NCI-H146 treated with DMSO at 0.1 percent for 48 hours (cell line): ENCODE results near the gene CCDC60.
A peak's percentile ranks its signal among the peaks of the same experiment; 100 is the strongest.
"Not testable (repeated sequence)": the region's sequence is repeated elsewhere in the genome, so short reads cannot be mapped to it uniquely, and the experiment has no call there.

Experiments
- DNase-seq: peaks from one replicate; lab custom pipeline; 2025; ENCODE audit not compliant: unreplicated experiment; lab: John Stamatoyannopoulos, UW

CCDC60 gene

DNA sequence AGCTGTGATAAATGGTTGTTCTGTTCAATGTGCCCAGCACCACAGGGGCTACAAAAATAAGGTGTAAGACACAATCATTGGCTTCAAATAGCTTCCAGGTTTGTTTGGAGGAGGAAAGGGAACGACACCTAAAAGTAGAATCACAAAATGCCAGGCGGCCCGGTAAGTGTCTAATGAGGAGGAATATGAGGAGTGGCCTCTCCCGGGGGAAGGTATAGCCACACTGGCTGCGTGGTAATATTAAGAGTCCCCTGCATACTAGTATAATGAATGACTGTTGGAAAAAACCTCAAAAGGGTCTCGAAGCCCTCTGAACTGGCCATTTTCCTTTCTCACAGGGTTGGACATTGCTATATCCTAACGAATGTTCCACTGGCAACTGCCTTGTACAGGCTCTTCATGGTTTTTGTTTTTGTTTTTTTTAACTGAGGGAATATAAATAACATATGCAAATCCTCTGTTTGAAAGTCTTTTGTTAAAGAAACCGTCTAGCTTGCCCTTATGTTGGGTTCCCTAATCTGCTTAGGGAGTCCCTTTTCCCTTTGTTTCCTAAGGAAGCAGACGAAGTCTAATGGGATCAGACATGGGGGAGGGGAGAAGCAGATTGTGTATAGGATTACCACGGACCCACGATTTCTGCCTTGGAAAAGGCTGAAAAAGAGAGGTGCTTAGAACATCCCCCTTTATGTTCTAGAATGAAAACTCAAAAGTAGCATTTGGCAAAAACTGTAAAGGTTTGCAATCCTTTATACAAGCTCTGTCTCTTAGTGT lies 4.2 kb downstream of the CCDC60 start:
- no peak for DNase-seq

DNA sequence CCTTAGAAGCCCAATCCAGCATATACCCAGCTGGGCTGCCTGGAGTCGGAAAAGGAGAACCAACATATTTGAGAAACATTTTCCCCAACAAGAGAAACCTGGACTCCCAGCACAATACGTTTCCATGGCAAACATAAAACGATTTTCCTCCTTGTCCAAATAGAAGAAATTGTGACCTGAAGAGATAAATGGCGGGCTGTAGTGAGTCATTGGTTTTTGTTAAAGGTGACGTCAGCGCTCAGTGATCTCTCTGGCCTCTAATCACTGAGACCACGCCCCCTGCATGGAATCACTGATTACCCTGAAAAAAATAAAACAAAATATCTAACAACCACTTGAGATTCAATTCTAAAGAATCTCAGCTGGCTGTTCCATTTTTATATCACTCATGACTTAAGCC lies 6.0 kb downstream of the CCDC60 start:
- DNase-seq: peak; percentile 90

DNA sequence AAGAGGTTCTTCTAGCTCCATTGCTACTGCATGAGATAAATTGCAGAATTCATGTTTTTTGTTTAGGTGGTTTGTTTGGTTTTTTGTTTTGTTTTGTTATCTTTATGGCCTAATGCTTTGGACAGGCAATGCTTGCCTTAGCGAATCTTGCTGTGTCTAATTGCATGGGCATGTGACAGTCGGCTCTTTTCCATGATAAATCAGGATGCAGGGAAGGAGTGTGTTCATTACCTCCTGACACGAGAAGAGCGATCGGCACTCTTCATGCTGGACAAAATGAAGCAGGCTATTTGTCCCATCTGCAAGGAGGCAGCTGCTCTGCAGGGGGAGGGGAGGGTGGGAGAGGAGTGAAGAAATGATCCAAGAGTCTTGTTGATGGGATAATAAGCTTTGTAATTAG lies 6.5 kb downstream of the CCDC60 start:
- DNase-seq: no peak

DNA sequence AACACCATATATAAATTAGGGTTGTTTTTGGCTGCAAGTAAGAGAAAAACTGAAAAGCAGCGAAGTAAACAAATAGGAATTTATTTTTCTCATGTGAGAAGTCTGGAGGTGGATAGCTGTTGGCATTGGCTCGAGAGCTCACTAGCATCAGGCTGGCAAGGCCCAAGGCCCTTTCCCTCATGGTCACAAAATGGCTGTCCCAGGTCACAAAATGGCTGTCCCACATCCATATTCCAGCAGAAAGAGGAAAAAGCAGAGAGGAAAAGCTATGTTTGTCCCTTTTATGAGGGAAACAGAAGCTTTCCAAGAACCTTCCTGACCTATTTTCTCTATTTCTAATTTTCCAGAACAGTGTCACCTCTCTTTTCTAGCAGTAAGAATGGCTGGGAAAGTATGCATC lies 7.5 kb downstream of the CCDC60 start:
- no peak for DNase-seq

DNA sequence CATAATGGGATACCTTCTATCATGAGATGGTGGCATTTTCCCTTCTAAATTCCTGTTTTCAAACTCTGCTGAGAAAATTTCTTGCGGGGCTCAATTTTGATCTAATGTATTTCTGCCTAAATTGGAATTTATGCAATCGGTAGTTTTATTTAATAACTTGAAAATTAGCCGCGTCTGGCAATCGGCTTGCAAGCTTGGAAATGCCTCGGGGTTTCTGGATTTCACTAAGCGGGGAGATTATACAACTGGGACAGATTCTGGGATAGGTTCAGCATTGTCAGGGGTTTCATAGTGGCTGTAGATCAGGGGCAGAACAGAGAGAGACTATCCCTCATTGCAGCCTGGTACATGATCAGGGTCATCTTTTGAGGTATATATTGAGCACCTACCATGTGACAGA lies 8.6 kb downstream of the CCDC60 start:
- DNase-seq: no peak

DNA sequence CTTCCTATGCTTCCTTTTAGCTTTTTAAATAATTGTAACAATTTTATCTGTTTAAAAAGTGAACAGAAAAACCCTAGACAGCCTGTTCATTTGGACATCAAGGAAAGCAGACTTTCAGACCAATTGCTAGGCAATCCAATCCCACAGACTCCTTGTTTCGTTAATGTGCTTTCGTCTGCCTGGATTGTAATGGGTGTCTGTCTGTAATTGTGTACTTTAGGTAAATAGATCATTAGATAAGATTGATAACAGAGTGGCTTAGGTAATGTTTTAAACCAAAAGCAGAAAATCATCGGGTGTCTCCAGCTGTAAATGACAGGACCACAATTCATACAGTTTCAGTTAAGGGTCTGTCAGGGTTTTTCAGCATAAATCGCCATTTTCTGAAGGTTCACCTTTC lies 19.6 kb downstream of the CCDC60 start:
- DNase-seq: peak; percentile 92

DNA sequence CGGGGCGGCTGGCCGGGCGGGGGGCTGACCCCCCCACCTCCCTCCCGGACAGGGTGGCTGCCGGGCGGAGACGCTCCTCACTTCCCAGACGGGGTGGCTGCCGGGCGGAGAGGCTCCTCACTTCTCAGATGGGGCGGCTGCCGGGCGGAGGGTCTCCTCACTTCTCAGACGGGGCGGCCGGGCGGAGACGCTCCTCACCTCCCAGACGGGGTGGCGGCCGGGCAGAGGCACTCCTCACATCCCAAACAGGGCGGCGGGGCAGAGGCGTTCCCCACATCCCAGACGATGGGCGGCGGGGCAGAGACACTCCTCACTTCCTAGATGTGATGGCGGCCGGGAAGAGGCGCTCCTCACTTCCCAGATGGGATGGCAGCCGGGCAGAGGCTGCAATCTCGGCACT lies 25.8 kb downstream of the CCDC60 start:
- DNase-seq: not testable (repeated sequence)

DNA sequence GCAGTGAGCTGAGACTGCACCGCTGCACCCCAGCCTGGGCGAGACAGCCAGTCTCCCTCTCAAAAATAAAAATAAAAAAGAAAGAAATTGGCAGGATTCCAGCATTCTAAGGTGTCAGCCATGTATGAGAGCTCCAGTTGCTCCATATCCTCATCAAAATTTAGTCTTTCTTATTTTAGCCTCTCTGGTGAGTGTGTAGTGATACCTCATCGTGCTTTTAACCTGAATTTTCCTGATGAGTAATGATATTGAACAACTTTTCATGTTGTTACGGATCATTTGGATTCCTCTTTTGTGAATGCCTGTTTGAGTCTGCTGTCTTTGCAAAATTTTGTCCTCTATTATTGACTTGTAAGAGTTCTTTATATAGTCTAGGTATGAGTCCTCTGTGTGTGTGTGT lies 28.5 kb downstream of the CCDC60 start:
- no peak for DNase-seq

DNA sequence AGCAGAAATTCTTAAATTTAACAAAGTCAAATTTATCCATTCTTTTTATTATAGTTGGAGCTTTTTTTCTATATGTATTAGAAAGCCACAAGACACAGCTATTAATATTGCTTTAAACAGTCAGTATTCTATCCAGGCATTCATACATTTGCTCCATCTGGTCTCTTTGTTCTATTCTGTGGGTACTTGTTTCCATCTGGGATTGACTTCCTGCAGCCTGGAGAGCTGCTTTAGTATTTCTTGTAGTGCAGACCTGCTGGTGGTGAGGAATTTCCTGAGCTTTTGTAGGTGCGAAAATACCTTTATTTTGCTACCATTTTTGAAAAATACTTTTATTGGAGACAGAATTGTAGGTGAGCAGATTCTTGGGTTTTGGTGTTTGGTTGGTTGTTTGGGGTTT lies 29.0 kb downstream of the CCDC60 start:
- peak; percentile 15 for DNase-seq

DNA sequence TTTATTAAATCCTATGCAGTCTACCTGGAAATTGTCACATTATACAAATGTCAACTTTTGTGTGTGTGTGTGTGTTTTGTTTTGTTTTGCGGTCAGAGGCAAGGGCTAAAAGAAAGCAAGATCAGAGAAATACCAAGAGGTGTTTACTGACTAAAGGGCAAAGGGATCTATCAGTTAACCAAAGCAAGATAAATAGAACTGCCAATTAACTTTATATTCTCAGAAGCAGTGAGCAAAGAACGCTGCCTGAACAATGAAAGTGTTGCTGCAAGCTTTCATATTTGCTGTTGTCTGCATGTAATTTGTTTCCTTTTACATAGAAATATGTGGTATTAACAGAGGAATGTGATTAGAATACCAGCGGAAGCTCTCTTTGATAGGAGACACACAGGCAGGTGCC lies 30.9 kb downstream of the CCDC60 start:
- DNase-seq: no peak

DNA sequence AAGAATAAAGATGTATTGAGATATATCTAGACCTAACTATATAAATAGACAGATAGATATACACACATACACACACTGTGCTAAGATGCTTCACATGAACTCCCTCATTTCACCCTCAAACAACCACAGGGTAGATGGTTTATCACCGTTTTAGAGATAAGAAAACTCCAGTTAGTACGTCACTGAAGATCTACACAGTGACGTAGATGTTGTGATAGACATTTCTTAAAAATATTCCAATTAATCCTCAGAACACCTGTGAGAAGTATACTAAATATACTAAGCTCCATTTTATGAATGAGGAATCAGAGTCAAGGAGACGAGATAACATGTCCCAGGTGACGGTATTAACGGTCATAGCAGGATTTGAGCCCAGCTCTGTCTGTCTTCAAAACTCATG lies 31.5 kb downstream of the CCDC60 start:
- no peak for DNase-seq

DNA sequence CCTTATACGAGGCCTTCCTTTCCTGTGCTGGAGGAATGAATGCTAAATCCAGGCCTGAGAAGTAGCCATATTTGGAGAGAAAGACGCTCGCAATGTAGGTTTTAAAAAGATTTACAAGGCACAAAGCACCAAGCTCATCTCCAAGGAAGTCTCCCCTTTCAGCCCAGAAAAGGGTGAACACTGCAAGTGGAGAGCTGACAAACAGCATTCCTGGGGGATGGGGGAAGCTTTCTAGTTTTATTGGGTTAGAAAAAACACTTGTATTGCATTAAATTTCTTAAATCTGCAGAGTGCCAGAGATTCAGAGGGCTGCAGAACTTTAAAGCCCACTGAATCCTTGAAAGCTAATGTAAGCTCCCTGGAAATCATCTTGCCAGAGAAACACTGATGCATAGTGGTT lies 34.6 kb downstream of the CCDC60 start:
- no peak for DNase-seq

DNA sequence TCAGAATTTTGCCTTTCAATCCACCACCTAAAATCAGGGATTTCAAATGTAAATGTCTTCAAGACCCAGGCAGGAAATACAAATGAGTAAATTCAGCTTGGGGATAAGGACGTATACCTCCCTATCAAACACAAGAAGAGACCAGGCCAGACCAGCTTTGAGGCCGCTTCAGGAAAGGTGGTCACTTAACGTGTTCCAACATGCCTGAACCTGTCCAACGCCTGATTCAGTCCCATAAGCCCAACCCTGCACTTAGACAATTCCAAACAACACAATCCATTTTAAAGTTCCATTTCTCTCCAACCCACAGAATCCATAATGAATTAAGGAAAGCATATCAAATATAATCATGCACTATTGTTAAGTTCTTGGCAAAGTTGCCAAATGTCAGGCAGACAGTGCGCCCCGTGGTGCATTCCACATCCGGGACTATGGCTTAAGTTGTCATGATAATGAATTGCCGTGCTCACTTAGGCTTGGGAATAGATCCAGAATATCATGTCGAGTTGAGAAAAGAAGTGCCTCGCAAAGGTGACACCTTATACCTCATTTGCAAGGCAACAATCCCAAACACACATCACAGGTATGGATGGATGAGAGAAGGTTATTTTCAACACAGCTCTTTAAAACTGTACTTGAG lies 35.5 kb downstream of the CCDC60 start:
- DNase-seq: peak; percentile 11

DNA sequence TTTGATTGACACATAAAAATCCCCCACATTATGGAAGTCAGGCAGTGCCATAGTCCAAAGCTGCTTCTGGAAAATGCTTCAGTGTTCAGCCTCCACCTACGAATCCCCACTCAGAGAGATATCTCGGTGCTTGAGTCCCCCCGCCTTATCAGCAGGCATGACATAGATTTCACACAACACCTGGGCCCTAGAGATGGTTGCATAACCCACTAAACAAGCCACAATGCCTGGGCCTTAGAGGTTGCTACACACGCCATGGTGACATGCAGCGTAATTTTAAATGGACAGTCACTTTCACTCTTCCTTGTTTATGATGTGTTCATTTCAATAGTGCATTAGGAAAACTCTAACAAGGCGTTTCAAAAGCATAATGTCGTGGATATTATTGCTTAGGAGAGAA lies 38.0 kb downstream of the CCDC60 start:
- DNase-seq: no peak

DNA sequence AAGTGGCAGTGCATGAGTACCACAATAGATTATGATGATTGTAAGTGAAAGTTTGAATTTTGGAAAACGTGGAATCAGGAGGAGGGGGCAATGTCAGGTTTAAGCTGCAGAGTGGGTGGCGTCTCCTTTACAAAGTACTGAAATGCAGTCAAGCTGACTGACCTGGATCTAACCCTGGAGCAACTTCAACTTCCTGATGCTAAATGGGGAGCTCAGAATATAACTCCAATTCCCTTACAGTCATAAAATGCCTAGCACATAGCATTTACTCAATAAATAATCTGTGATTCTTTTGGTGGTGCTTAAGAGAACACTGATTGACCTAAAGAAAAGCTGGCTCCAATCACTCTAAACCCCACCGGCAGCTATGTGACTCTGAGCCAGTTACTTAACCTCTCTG lies 38.5 kb downstream of the CCDC60 start:
- DNase-seq: no peak

DNA sequence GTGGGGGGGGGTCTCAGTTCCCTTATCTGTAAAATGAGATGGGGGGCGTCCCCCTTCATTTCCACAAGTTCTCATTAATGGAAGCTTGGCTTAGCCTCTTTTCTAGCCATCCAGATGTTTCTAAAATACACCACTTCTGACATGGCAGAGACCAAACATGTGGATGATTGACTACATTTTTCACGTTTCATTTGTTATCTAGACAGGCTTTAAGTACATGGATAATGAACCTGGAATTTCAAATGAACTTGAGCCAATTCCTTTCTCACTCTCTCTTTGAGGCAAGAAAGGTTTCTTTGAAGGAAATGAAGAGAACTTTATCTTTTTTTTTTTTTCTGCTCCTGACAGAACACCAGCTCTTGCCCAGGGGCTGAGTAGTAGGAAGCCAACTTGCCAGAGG lies 39.1 kb downstream of the CCDC60 start:
- DNase-seq: no peak

DNA sequence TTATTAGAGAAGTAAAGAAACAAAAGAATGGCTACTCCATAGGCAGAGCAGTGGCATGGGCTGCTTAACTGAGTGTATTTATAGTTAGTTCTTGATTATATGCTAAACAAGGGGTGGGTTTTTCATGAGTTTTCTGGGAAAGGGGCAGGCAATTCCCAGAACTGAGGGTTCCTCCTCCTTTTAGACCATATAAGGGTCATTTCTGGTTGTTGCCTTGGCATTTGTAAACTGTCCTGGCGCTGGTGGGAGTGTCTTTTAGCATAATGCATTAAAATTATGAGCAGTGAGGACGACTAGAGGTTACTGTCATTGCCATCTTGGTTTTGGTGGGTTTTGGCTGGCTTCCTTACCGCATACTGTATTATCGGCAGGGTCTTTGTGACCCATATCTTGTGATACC lies 40.1 kb downstream of the CCDC60 start:
- DNase-seq: no peak

DNA sequence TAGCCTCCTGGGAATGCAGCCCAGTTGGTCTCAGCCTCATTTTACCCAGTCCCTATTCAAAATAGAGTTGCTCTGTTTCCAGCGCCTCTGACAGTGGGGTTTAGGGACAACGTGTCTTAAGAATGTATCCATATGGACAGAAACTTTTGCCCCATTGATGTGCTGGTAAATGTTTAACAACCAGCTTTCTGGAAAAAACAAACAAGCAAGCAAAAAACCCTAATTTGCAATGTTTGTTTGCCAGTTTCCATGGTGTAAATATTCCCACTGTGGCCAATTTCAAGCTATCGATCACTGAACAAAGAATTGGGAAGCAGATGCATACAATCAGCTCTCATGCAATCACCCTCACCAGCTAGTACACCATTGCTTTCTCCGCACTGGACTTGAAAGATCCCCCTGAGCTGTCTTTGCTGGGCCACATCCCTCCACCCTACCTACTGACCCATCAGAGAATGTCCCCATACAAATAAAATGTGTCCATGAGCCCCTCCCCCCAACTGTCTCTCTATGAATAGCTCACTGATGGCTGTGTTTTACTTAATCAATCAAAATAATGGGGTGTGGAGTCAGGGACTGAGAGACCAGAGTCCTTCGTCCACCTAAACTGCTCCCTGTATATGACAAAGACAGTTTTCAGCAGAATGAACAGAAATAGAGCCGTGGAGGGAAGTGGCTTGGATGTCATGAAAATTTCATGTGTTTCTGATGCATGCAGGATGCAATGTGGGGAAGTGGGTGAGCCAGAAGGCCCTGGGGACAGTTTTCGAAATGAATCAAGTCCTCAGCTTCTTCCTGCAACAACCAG lies 40.8 kb downstream of the CCDC60 start:
- no peak for DNase-seq

DNA sequence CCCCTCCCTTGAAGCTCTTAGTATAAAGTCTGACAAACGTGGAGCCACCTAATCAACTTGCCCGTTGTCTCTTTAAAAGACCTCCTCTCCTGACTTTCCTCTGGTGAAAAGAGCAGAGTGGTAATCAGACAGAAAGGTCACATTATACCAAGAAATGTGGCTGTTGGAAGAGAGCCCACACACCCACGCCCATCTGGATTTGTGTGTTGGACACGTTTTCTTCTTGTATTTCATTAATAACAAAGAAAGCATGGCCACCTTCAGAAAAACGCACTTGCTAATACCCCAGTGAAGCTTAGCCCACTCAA lies 41.3 kb downstream of the CCDC60 start:
- DNase-seq: no peak

DNA sequence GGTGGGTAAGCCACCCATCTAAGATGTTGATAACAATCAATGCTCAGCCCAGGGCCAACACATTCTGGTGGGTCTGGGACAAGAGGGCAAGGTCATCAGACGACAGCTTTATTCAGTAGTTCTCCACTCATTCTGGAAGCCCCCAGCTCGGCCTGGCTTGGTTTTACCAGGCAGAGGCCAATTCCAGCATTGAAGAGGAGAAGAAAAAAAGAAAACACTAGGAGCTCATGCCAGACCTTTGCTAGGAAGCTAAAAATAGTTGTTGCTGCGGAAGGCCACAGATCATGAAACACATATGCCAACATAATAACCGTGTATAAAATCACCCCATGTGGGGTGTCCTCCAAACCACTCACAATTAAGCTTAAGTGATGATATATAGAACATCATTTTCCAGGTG lies 44.4 kb downstream of the CCDC60 start:
- DNase-seq: no peak

DNA sequence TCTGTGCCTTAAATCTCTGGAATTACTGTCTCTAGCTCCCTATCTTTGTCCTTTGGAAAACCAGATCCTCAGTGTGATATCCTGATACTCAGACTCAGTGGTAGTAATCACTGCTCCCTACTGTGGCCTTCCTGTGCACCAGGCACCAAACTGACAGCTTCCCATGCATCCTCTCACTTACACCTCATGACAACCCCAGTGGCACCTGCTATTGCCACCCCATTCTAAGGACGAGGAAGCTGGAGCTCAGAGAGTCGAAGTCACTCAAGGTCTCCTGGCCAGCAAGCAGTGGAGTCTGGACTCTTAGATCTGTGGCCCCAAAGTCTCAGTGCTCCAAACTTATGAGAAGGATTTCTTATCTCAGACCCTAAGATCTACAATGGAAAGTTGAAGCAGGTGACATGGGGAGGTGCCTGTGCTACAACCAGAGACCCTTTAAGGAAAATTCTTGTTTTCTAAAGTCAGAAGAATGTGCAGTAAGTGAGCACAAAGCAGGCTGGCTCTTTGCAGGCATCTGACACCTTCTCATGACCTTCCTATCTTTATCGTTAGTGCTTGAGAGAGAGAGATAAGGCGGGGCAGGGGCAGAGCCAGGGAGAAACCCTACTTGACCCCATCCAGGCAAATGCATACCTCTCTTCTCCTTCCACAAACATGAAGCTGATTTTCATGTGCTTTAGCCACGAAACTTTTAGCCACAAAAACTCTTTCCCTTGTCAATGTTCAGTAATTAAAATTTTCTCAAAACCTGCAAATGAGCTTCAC lies 47.1 kb downstream of the CCDC60 start:
- DNase-seq: no peak

DNA sequence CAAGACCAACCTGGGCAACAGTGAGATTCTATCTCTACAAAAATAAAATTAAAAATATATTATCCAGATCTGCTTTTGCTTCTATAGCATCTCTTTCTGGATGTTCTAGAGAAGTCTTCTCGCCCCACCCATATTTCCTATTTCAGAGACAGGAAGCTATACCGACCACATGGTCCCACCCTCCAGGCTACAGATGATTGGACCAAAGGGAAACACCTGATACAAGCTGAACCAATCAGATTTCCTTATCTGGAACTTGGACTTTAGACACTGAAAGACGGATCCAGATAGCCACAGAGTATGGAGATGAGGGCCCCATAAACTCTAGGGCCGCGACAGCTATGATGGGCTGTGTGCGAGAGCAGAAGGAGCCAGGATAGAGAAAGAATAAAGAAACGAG lies 48.7 kb downstream of the CCDC60 start:
- DNase-seq: no peak
